Ovary (tissue), 9 donors: ENCODE measurements around the gene RAB3D. TPM values are rescaled to one million over a fixed set of nuclear protein-coding genes. Genes with fewer than 3 reads are reported as not detected.

Experiments
- DNase-seq, 5 donors: peaks; one replicate each; pipeline ENCODE4 v3.0.0-alpha.2; 2019 to 2020
- H3K27ac ChIP-seq, 2 donors: fragments of 200-600 bp; one replicate each; pipeline versions ENCODE4 v1.5.1 to v1.8.0; 2019 to 2022
- H3K27me3 ChIP-seq: fragments of 200-600 bp; one replicate; pipeline ENCODE4 v1.8.0; 2022
- H3K36me3 ChIP-seq: fragments of 200-600 bp; sonication (generic); one replicate; pipeline ENCODE4 v1.5.1; 2019
- H3K4me1 ChIP-seq: one replicate; pipeline ENCODE4 v1.8.1; 2013; ENCODE audit warnings: mild to moderate bottlenecking, moderate library complexity; ENCODE audit not compliant: insufficient read depth
- H3K4me3 ChIP-seq: fragments of 200-600 bp; sonication (generic); one replicate; pipeline ENCODE4 v1.5.1; 2017
- H3K9me3 ChIP-seq, 2 donors: fragments of 200-600 bp in 1 of 2; sonication (generic) in 1 of 2; one replicate each; pipeline versions ENCODE4 v1.5.1 to v1.8.1; 2013 to 2019; ENCODE audit warnings: mild to moderate bottlenecking in 1 of 2, moderate library complexity in 1 of 2
- EP300 ChIP-seq: sonication (generic); formaldehyde crosslinking; IDR thresholded peaks from one replicate; pipeline ENCODE4 v1.6.1; 2017; ENCODE audit warnings: antibody characterized with exemption
- POLR2A ChIP-seq: fragments of 450-650 bp; IDR thresholded peaks from one replicate; pipeline ENCODE4 v1.6.1; 2017; ENCODE audit warnings: antibody characterized with exemption, mild to moderate bottlenecking, moderate library complexity
- WGBS, 3 donors: extraction: QIAGEN DNeasy Blood & Tissue Kit in 1 of 3; methylation state at CpG; one replicate each; pipeline versions ENCODE4 v1.1.5 to v1.1.7; 2013 to 2017; 5-methylcytosine and 5-hydroxymethylcytosine counted together
- intact Hi-C, 4 donors: fragments of 100-400 bp; cut with DNase I; formaldehyde crosslinking; loops; one replicate each; pipeline versions ENCODE4 v1.11.0 to v1.15.1; 2022 to 2023
- polyA plus RNA-seq, 2 donors: library from polyadenylated mRNA; stranded (reverse); fragments of 200-250 nt in 1 of 2; fragments of 350-450 nt in 1 of 2; fragmentation: Illumina TruSeq in 1 of 2; extraction: RNeasy Lipid Tissue Mini Kit (QIAGEN cat#74804) in 1 of 2; gene quantifications; one replicate each; pipeline ENCODE4 v1.2.3, GENCODE V29; 2013 to 2014
- total RNA-seq, 7 donors: library from RNA; depleted of rRNA in 2 of 7; stranded (reverse); fragments of >200 nt in 2 of 7; fragmentation: NEBNext Ultra II Directional in 3 of 7; extraction: Animal tissue kit (Norgen Biotek cat#: 25700) in 3 of 7; gene quantifications; one replicate each; pipeline versions ENCODE4 v1.1.0 to v1.2.4, GENCODE V29; 2016 to 2023
- TF ChIP-seq, protein P1 (sequence below), 3 donors: fragments of 450-650 bp in 2 of 3; fragments of 200-600 bp in 1 of 3; IDR thresholded peaks; one replicate each; pipeline versions ENCODE4 v1.5.1 to v1.8.0; 2016 to 2022; ENCODE audit warnings: antibody characterized with exemption in 3 of 3, mild to moderate bottlenecking in 1 of 3
- donor health status: DM: no; HTN: no; CAD: no; lungs with moderate emphysema.
- donor health status: DM: no; HTN: no; CAD: no.
- donor health status: Bipolar disorder and iron deficiency.
- donor health status: DM: yes; HTN: yes; CAD: no.
- donor health status: DM: no; HTN: no; CAD: no.
- donor health status: DM: yes; HTN: yes; CAD: no.

The RAB3D gene
- total and polyA plus RNA-seq, 9 donors = 4.7 to 27.2 (median 16.5) TPM

- H3K4me1 ChIP-seq = peaks cover 12% of the 10 kb centered on the region
- peak within 1 kb of the TSS; percentile 73 to 98 for H3K27ac ChIP-seq
- no peaks in the 10 kb centered on the region for H3K27me3 ChIP-seq
- TF ChIP-seq, protein P1, sequence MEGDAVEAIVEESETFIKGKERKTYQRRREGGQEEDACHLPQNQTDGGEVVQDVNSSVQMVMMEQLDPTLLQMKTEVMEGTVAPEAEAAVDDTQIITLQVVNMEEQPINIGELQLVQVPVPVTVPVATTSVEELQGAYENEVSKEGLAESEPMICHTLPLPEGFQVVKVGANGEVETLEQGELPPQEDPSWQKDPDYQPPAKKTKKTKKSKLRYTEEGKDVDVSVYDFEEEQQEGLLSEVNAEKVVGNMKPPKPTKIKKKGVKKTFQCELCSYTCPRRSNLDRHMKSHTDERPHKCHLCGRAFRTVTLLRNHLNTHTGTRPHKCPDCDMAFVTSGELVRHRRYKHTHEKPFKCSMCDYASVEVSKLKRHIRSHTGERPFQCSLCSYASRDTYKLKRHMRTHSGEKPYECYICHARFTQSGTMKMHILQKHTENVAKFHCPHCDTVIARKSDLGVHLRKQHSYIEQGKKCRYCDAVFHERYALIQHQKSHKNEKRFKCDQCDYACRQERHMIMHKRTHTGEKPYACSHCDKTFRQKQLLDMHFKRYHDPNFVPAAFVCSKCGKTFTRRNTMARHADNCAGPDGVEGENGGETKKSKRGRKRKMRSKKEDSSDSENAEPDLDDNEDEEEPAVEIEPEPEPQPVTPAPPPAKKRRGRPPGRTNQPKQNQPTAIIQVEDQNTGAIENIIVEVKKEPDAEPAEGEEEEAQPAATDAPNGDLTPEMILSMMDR (IDR thresholded peaks at IDR 0.05) = no peak
- peak; percentile 78 for TF ChIP-seq POLR2A
- TF ChIP-seq EP300 = no peak
- no peaks in the 10 kb centered on the region for H3K36me3 ChIP-seq
- intact Hi-C loops = no loop called here
- no peaks in the 10 kb centered on the region for H3K9me3 ChIP-seq
- peak within 1 kb of the TSS; percentile 74 for H3K4me3 ChIP-seq
- WGBS, 3 donors = 1% methylated on average over 44 of the region's 44 CpGs
- peak; percentile 97 to 99 (median 98) for DNase-seq
Measured at GRCh38 chr19:11374433-11375142, 35.1 kb upstream of the RAB3D start, which contains the start of gene SWSAP1. TSS of gene SWSAP1 (plus strand) at chr19:11374666. CDS start at chr19:11374681, 15 bp downstream.

- Histone ChIP-seq H3K36me3 (no peaks in the 10 kb centered on the region), H3K27ac (peak overlapping the region; percentile 67 to 98), H3K27me3 (no peaks in the 10 kb centered on the region), H3K4me1 (peaks cover 12% of the 10 kb centered on the region), H3K4me3 (peak overlapping the region; percentile 74), H3K9me3 (no peaks in the 10 kb centered on the region)
- TF ChIP-seq, protein P1 (IDR thresholded peaks at IDR 0.05) = no peak
- TF ChIP-seq EP300 = no peak
- no peak for TF ChIP-seq POLR2A
- no peak for DNase-seq
- 38 to 49% (median 47%) methylated on average over 11 of the region's 11 CpGs for WGBS, 3 donors
- intact Hi-C loops = no loop called here
Measured at GRCh38 chr19:11373885-11374432, 34.5 kb upstream of the RAB3D start.

GRCh38 chr19:11373166-11373884 lies 33.9 kb upstream of the RAB3D start:
- no peak for DNase-seq
- TF ChIP-seq EP300 = no peak
- TF ChIP-seq POLR2A = no peak
- TF ChIP-seq, protein P1 (IDR thresholded peaks at IDR 0.05) = no peak
- H3K27me3 ChIP-seq = no peaks in the 10 kb centered on the region
- no peak overlapping the region for H3K4me3 ChIP-seq
- H3K4me1 ChIP-seq = peaks cover 12% of the 10 kb centered on the region
- H3K36me3 ChIP-seq = no peaks in the 10 kb centered on the region
- no peaks in the 10 kb centered on the region for H3K9me3 ChIP-seq
- no peak overlapping the region for H3K27ac ChIP-seq
- WGBS, 3 donors = 54 to 58% (median 57%) methylated on average over 10 of the region's 10 CpGs
- intact Hi-C loops = no loop called here

DNA sequence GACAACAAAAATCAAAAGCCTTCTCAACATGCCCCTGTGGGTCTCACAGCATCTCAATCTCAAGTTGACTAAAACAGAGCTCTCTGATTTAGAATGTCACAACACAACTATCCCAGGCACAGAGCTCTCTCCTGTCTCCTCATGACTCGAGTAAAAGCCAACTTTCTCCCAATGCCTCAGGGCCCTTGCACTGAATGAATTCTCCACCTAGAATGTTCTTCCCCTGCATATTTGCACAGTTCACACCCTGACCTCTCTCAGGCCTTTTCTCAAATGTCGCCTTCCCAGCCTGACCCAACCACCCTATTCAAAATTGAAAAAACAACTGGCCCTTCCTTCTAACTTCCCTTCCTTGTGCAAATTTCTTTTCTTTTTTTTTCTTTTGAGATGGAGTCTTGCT lies 31.3 kb upstream of the RAB3D start:
- no peak for TF ChIP-seq EP300
- TF ChIP-seq POLR2A = no peak
- TF ChIP-seq, protein P1 (IDR thresholded peaks at IDR 0.05) = no peak
- intact Hi-C loops = no loop called here
- no peaks in the 10 kb centered on the region for H3K27me3 ChIP-seq
- H3K4me3 ChIP-seq = no peak overlapping the region
- H3K9me3 ChIP-seq = no peaks in the 10 kb centered on the region
- peaks cover 5% of the 10 kb centered on the region for H3K4me1 ChIP-seq
- no peak for DNase-seq
- H3K36me3 ChIP-seq = no peaks in the 10 kb centered on the region
- H3K27ac ChIP-seq = no peak overlapping the region
- WGBS, 3 donors = 93 to 94% (median 94%) methylated on average over 2 of the region's 2 CpGs
